Kidney (tissue), 14 donors: ENCODE measurements around the gene MAP7. TPM values are rescaled to one million over a fixed set of nuclear protein-coding genes. Genes with fewer than 3 reads are reported as not detected.
"Not testable (repeated sequence)": the region's sequence is repeated elsewhere in the genome, so short reads cannot be mapped to it uniquely, and the experiment has no call there.

Experiments
- DNase-seq, 5 donors: peaks; one replicate each; pipeline ENCODE4 v3.0.0-alpha.2; 2013 to 2020
- FAIRE-seq: peaks from 2 replicates; lab custom pipeline; 2012; peaks lifted over from hg19 to GRCh38; lab: Jason Lieb, UNC
- H3K27ac ChIP-seq, 2 donors: one replicate each; pipeline ENCODE4 v1.7.0; 2013; ENCODE audit warnings: low read depth in 2 of 2, low read length in 2 of 2, inconsistent platforms in 1 of 2
- H3K27me3 ChIP-seq: one replicate; pipeline ENCODE4 v1.7.1; 2013; ENCODE audit warnings: low read length, inconsistent platforms; ENCODE audit not compliant: control insufficient read depth, insufficient read depth
- H3K36me3 ChIP-seq, 3 donors: one replicate each; pipeline versions ENCODE4 v1.7.0 to v1.7.1; 2013; ENCODE audit warnings: low read length in 3 of 3, control low read depth in 1 of 3, inconsistent platforms in 1 of 3; ENCODE audit not compliant: insufficient read depth in 3 of 3, control insufficient read depth in 2 of 3
- H3K4me1 ChIP-seq, 3 donors: one replicate each; pipeline versions ENCODE4 v1.7.0 to v1.7.1; 2013; ENCODE audit warnings: low read length in 3 of 3, inconsistent platforms in 1 of 3, low read depth in 1 of 3; ENCODE audit not compliant: control insufficient read depth in 2 of 3, insufficient read depth in 2 of 3
- H3K4me3 ChIP-seq, 3 donors: one replicate each; pipeline versions ENCODE4 v1.7.0 to v1.8.1; 2013; ENCODE audit warnings: low read length in 3 of 3, control low read depth in 1 of 3, inconsistent platforms in 1 of 3
- H3K9ac ChIP-seq, 3 donors: one replicate each; pipeline versions ENCODE4 v1.7.0 to v1.7.1; 2013; ENCODE audit warnings: low read length in 3 of 3, control low read depth in 1 of 3, inconsistent platforms in 1 of 3
- H3K9me3 ChIP-seq, 3 donors: one replicate each; pipeline versions ENCODE4 v1.7.0 to v1.7.1; 2013; ENCODE audit warnings: low read length in 3 of 3, control low read depth in 1 of 3, inconsistent platforms in 1 of 3; ENCODE audit not compliant: control insufficient read depth in 2 of 3, insufficient read depth in 1 of 3
- CTCF ChIP-seq: IDR thresholded peaks from 3 replicates; pipeline ENCODE4 v1.5.1; 2012; ENCODE audit warnings: mild to moderate bottlenecking, moderate library complexity, borderline replicate concordance; ENCODE audit not compliant: insufficient read depth; ENCODE audit errors: extremely low read depth
- intact Hi-C: fragments of 100-400 bp; cut with DNase I; formaldehyde crosslinking; loops from one replicate; pipeline ENCODE4 v1.11.1; 2022
- polyA plus RNA-seq: library from polyadenylated mRNA; stranded (reverse); fragments of 350-450 nt; fragmentation: Illumina TruSeq; extraction: RNeasy Lipid Tissue Mini Kit (QIAGEN cat#74804); gene quantifications from one replicate; pipeline ENCODE4 v1.2.3, GENCODE V29; 2014; ENCODE audit warnings: low read depth, low replicate concordance; ENCODE audit not compliant: insufficient read depth
- total RNA-seq: library from RNA; stranded (reverse); fragmentation: NEBNext Ultra II Directional; extraction: Animal tissue kit (Norgen Biotek cat#: 25700); gene quantifications from one replicate; pipeline ENCODE4 v1.2.1, GENCODE V29; 2021
- donor health status: control.
- donor health status: control.
- donor health status: control.
- donor health status: control.
- donor health status: control.
- donor health status: DM: yes; HTN: yes; CAD: no.
- donor health status: Normal renal cell carcinoma (clear cell type).

The MAP7 gene
- total and polyA plus RNA-seq, 2 donors from 2014 or later: 16.0 to 40.0 TPM

GRCh38 chr6:136315594-136315993, 234.6 kb downstream of the MAP7 start:
- Histone ChIP-seq H3K9me3 (no peaks in the 10 kb centered on the region), H3K36me3 (no peaks in the 10 kb centered on the region), H3K27ac (no peak overlapping the region), H3K9ac (no peak overlapping the region), H3K4me1 (no peaks in the 10 kb centered on the region), H3K4me3 (no peak overlapping the region), H3K27me3 (no peaks in the 10 kb centered on the region)
- intact Hi-C loops: no loop called here
- no peak for FAIRE-seq
- DNase-seq: no peak
- no peak for TF ChIP-seq CTCF

- intact Hi-C loops: no loop called here
- TF ChIP-seq CTCF: no peak
- no peaks in the 10 kb centered on the region for H3K36me3 ChIP-seq
- FAIRE-seq: no peak
- no peak overlapping the region for H3K27ac ChIP-seq
- H3K9ac ChIP-seq: no peak overlapping the region
- no peak overlapping the region for H3K4me3 ChIP-seq
- no peaks in the 10 kb centered on the region for H3K9me3 ChIP-seq
- no peaks in the 10 kb centered on the region for H3K4me1 ChIP-seq
- no peak for DNase-seq
- H3K27me3 ChIP-seq: no peaks in the 10 kb centered on the region
These were observed 237.2 kb downstream of the MAP7 start for GRCh38 chr6:136312975-136313374.

GRCh38 chr6:136309729-136310311, 240.4 kb downstream of the MAP7 start:
- Histone ChIP-seq H3K9me3 (no peaks in the 10 kb centered on the region), H3K27ac (no peak overlapping the region), H3K36me3 (no peaks in the 10 kb centered on the region), H3K27me3 (no peaks in the 10 kb centered on the region), H3K9ac (no peak overlapping the region), H3K4me3 (no peak overlapping the region), H3K4me1 (no peaks in the 10 kb centered on the region)
- no peak for DNase-seq
- intact Hi-C loops: no loop called here
- no peak for TF ChIP-seq CTCF
- FAIRE-seq: no peak

GRCh38 chr6:136309171-136309570, 241.1 kb downstream of the MAP7 start:
- Histone ChIP-seq H3K4me1 (no peaks in the 10 kb centered on the region), H3K27ac (no peak overlapping the region), H3K9ac (no peak overlapping the region), H3K4me3 (no peak overlapping the region), H3K9me3 (no peaks in the 10 kb centered on the region), H3K27me3 (no peaks in the 10 kb centered on the region), H3K36me3 (no peaks in the 10 kb centered on the region)
- intact Hi-C loops: no loop called here
- DNase-seq (no peak), FAIRE-seq (no peak)
- TF ChIP-seq CTCF: no peak

- H3K9me3 ChIP-seq, H3K27me3 ChIP-seq, intact Hi-C loops, H3K36me3 ChIP-seq, H3K4me1 ChIP-seq, H3K9ac ChIP-seq, H3K27ac ChIP-seq, H3K4me3 ChIP-seq, DNase-seq, FAIRE-seq: not testable (repeated sequence)
These were observed 241.8 kb downstream of the MAP7 start for GRCh38 chr6:136308469-136308868.
